HTR-8/SVneo (cell line): ENCODE data around the gene ACP3.

Experiments used
- DNase-seq: peaks from one replicate; pipeline ENCODE4 v3.0.0; 2011; ENCODE audit warnings: low spot score, mixed read lengths; ENCODE audit not compliant: insufficient read length
- FAIRE-seq: peaks from 2 replicates; lab custom pipeline; 2011; peaks lifted over from hg19 to GRCh38; lab: Jason Lieb, UNC

Gene ACP3

DNA sequence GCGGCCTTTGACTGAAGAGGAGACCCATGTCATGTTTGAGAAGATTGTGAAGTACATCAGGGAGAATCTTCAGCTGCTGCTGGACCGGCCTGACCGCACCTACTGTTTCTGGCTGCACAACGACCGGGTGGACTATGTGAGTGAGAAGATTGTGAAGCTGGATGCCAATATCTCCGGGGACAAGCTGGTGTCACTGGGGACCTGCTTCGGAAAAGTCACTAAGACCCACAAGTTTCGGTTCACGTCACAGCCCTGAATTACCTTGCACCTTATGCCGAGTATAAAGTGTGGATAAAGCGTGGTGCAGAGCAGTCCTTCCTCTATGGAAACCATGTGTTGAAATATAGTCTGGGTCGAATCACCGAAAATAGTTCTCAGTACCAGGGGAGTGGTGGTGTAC, 84.0 kb downstream of the ACP3 start:
- DNase-seq, result no peak

DNA sequence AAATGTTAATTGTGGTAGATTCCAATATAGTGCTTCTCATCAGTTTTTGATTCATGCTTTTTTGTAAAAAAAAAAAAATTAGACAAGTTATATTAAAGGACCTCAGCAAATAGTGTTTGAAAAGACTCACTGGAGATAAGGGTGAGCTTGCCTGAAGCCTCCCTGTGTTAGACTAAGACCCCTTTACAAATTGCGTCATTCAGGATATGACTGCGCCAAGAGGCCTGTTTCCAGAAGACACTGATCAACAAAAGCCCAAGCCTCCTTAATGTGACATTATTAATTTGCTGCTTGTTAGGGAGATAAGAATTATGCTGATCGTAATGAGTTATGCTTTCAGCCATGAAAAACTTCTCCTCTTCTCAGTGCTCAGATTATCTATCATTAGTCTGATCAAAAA, 87.1 kb downstream of the ACP3 start:
- FAIRE-seq (no peak), DNase-seq (no peak)

More for the DNA sequence above, 84.0 kb downstream of the ACP3 start:
- FAIRE-seq, result no peak

DNA sequence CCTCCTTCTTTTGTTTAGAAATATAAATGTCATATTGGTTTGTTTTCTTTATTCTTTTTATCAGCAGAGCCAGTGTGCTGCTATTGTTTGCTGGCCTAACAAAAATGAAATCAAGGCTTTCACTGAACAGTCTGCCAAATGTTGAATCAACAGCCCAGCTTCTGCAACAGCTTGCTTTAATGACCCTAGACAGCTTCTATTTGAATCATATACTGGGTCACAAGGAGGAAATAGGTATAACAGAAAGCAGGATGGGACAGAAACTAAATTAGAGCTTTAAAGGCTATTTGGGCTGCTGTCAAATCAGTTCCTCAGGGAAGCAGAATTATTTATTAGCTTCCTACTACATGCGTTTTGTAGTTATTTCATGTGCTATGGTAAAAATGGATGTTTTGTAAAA, 88.0 kb downstream of the ACP3 start:
- FAIRE-seq (no peak), DNase-seq (no peak)

DNA sequence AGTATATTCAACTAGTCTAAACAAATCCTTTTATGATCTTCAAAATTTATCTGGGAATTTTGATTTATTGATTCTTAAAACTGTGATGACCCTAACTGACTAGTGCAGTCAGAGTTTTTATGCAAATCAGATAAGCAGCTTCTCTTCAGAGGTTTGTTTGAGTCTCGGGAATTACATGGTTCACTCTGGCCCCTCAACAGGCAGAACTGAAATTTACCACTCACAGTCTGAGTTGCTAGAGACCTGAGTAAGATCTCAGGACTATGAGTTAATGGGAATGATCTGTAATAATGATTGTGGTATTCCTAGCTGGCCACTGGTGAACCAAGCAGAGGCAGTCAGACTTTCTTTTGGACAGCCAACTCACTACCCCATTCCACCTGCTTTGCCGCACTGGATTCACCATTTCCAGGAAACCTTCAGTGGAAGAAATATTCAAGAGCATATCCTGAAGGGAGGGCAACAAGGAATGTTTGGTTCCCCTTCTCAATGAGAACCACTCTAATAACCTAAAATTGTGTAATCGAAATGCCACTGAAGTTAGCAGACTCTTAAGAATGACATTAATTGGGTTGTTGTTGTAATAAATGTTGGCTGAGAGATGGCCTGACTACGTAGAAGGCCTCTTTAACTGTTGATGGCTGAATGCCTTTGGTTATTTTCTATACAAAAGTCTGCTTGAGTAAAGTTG, 88.5 kb downstream of the ACP3 start:
- DNase-seq, result no peak
- no peak for FAIRE-seq

DNA sequence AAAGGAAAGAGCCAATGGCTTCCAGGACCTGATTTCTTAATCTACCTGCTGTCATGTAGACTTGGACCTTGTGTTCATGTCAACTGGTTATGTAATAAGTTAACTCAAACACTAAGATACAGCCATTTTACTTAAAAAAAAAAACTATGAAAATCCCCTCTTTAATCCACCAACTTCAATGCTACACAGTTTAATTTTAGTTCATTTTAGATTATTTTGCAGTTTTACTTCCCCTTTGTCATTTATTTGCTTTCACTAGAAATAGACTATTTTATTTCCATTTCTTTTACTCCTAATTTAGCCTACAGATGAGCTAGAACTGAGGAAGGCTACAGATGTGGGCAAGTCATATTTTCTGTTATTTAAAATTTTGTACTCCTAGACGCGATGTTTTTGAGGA, 89.4 kb downstream of the ACP3 start:
- DNase-seq, result no peak
- FAIRE-seq, result no peak

DNA sequence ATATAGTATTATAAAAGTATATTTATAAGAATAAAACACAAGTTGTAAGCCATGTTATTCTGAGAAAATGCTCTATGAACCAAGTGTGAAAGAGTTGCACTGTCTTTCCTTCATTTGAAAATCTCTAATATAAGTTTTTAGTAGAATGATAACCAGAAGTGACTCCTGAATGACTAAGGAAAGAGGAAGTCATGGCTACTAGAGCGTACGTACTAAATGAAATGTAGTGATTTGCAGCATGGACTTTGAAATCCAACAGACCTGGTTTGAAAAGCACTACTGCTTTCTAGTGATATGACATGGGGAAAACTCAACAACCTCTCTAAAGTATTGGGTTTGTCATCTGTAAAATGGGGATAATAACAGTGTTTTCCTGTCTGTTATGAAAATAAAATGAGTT, 89.8 kb downstream of the ACP3 start:
- no peak for DNase-seq
- FAIRE-seq, result no peak
